Endothelial cell of umbilical vein (primary cell): ENCODE data around the gene BCAS3. TPM values are rescaled to one million over a fixed set of nuclear protein-coding genes. Genes with fewer than 3 reads are reported as not detected.

Source experiments
- BruUV-seq: library from RNA; stranded (reverse); fragments of 400-500 nt; replicated peaks from 2 replicates; lab custom pipeline; 2021; lab: Mats Ljungman, UMichigan
- CTCF ChIA-PET: fragments of 300-600, 350-600 bp; sonication (Branson Sonifier 250); formaldehyde crosslinking; loops from one replicate; lab custom pipeline; 2021; ENCODE audit warnings: antibody characterized with exemption, inconsistent platforms; lab: Charles Lee
- POLR2A ChIA-PET: fragments of 300-600, 350-600 bp; sonication (Branson Sonifier 250); formaldehyde crosslinking; loops from one replicate; lab custom pipeline; 2021; ENCODE audit warnings: antibody characterized with exemption, inconsistent platforms; lab: Charles Lee
- DNase-seq: peaks from one replicate; pipeline ENCODE4 v3.0.0-alpha.2; 2011; ENCODE audit warnings: low read depth, low spot score
- FAIRE-seq: peaks from 2 replicates; lab custom pipeline; 2011; peaks lifted over from hg19 to GRCh38; lab: Jason Lieb, UNC
- H2AFZ ChIP-seq: 2 replicates; pipeline ENCODE4 v1.6.0; 2012; ENCODE audit warnings: low read depth, low read length, control low read depth, inconsistent platforms
- H3K27ac ChIP-seq: 2 replicates; pipeline ENCODE4 v1.5.1; 2011; ENCODE audit warnings: low read depth, mild to moderate bottlenecking, control low read depth, low read length, moderate library complexity; ENCODE audit not compliant: insufficient read depth
- H3K27me3 ChIP-seq, 2 experiments: 2 replicates each; pipeline versions ENCODE4 v1.6.0 to v1.6.1; 2011; ENCODE audit warnings: low read length in 2 of 2, mixed read lengths in 1 of 2; ENCODE audit not compliant: control insufficient read depth in 2 of 2, insufficient read depth in 2 of 2
- H3K36me3 ChIP-seq, 2 experiments: 2 replicates in 1 of 2; 3 replicates in 1 of 2; pipeline ENCODE4 v1.5.1; 2011; ENCODE audit warnings: low read length in 2 of 2, mild to moderate bottlenecking in 1 of 2, moderate library complexity in 1 of 2; ENCODE audit not compliant: control insufficient read depth in 2 of 2, insufficient read depth in 2 of 2; ENCODE audit errors: extremely low read depth in 1 of 2
- H3K4me1 ChIP-seq: 3 replicates; pipeline ENCODE4 v1.5.1; 2011; ENCODE audit warnings: mild to moderate bottlenecking, low read length; ENCODE audit not compliant: control insufficient read depth, insufficient read depth; ENCODE audit errors: extremely low read depth
- H3K4me2 ChIP-seq: 2 replicates; pipeline ENCODE4 v1.6.1; 2011; ENCODE audit warnings: low read length, control low read depth, mixed read lengths; ENCODE audit not compliant: insufficient read depth
- H3K4me3 ChIP-seq, 3 experiments: fragments of 200-600 bp in 1 of 3; sonication (generic), shearing (Covaris generic) in 1 of 3; replicated peaks in 1 of 3; 2 replicates each; pipeline ENCODE4 v1.5.1; 2011 to 2016; ENCODE audit warnings: control low read depth in 3 of 3, low read length in 3 of 3, mild to moderate bottlenecking in 2 of 3, inconsistent platforms in 1 of 3, low read depth in 1 of 3, moderate library complexity in 1 of 3; ENCODE audit not compliant: insufficient read depth in 1 of 3
- H3K79me2 ChIP-seq: 2 replicates; pipeline ENCODE4 v1.6.0; 2012; ENCODE audit warnings: low read length, inconsistent platforms; ENCODE audit not compliant: control insufficient read depth, insufficient read depth
- H3K9ac ChIP-seq: replicated peaks from 2 replicates; pipeline ENCODE3; 2011; ENCODE audit warnings: low read length, control low read depth; ENCODE audit not compliant: insufficient read depth; ENCODE audit errors: extremely low read depth
- H3K9me1 ChIP-seq: replicated peaks from 3 replicates; pipeline ENCODE4 v1.6.0; 2011; ENCODE audit warnings: mild to moderate bottlenecking, low read length; ENCODE audit not compliant: control insufficient read depth, insufficient read depth; ENCODE audit errors: extremely low read depth
- H3K9me3 ChIP-seq: replicated peaks from 2 replicates; pipeline ENCODE4 v1.5.1; 2012; ENCODE audit warnings: low read length, inconsistent platforms; ENCODE audit not compliant: control insufficient read depth, insufficient read depth
- H4K20me1 ChIP-seq: replicated peaks from 2 replicates; pipeline ENCODE3; 2011; ENCODE audit warnings: mild to moderate bottlenecking, low read length; ENCODE audit not compliant: control insufficient read depth, insufficient read depth; ENCODE audit errors: extremely low read depth
- FOS ChIP-seq: IDR thresholded peaks from 2 replicates; pipeline ENCODE4 v1.6.1; 2011; ENCODE audit warnings: mild to moderate bottlenecking, low read length, moderate library complexity, borderline replicate concordance; ENCODE audit not compliant: insufficient read depth
- GATA2 ChIP-seq: IDR thresholded peaks from 2 replicates; pipeline ENCODE4 v1.7.0; 2011; ENCODE audit warnings: low read depth, mild to moderate bottlenecking, moderate library complexity, mixed read lengths, low read length; ENCODE audit not compliant: insufficient read length, insufficient read depth
- JUN ChIP-seq: IDR thresholded peaks from 2 replicates; pipeline ENCODE4 v1.6.1; 2011; ENCODE audit warnings: borderline replicate concordance, low read depth; ENCODE audit not compliant: insufficient read length, insufficient read depth
- MYC ChIP-seq: IDR thresholded peaks from one replicate; pipeline ENCODE4 v1.6.1; 2011; ENCODE audit warnings: mild to moderate bottlenecking, low read depth, low read length
- POLR2A ChIP-seq: IDR thresholded peaks from 2 replicates; pipeline ENCODE4 v1.6.1; 2012; ENCODE audit warnings: low read depth, mild to moderate bottlenecking, control low read depth, low read length
- dilution Hi-C: fragments of 300-500 bp; cut with MboI; formaldehyde crosslinking; loops from one replicate; pipeline ENCODE4 v1.15.0; 2019; ENCODE audit warnings: low sequenced_read_pairs; ENCODE audit not compliant: extremely low pct_ligation_motif_present
- intact Hi-C: fragments of 100-400 bp; cut with micrococcal nuclease; formaldehyde crosslinking; loops from one replicate; pipeline ENCODE4 v1.10.0; 2022
- polyA plus RNA-seq, 4 experiments: library from polyadenylated mRNA; depleted of rRNA in 3 of 4; stranded (reverse) in 3 of 4; unstranded in 1 of 4; fragments of >200 nt; gene quantifications; 2 replicates each; pipeline versions ENCODE4 v1.2.1 to v1.2.3, GENCODE V29; 2011 to 2012; ENCODE audit warnings: missing spikeins in 1 of 4
- total RNA-seq: library from RNA; stranded (reverse); gene quantifications from 2 replicates; pipeline ENCODE4 v1.2.3, GENCODE V29; 2021
- TF ChIP-seq, protein P1 (sequence below), 2 donors: IDR thresholded peaks; 1 replicate in 1 of 2; 2 replicates in 1 of 2; pipeline ENCODE4 v1.5.1; 2011; ENCODE audit warnings: low read length in 2 of 2, mild to moderate bottlenecking in 2 of 2, moderate library complexity in 2 of 2, control low read depth in 1 of 2, inconsistent platforms in 1 of 2, low read depth in 1 of 2; ENCODE audit not compliant: insufficient read depth in 1 of 2; ENCODE audit errors: extremely low read depth in 1 of 2
- TF ChIP-seq, protein P2 (sequence below): IDR thresholded peaks from 2 replicates; pipeline ENCODE4 v1.6.1; 2011; ENCODE audit not compliant: insufficient read depth, insufficient read length

The BCAS3 gene
- total and polyA plus RNA-seq, 2 donors (not counting 3 experiments of a cell fraction or from before 2014, with no cell fraction given): 8.2 to 16.0 TPM

DNA sequence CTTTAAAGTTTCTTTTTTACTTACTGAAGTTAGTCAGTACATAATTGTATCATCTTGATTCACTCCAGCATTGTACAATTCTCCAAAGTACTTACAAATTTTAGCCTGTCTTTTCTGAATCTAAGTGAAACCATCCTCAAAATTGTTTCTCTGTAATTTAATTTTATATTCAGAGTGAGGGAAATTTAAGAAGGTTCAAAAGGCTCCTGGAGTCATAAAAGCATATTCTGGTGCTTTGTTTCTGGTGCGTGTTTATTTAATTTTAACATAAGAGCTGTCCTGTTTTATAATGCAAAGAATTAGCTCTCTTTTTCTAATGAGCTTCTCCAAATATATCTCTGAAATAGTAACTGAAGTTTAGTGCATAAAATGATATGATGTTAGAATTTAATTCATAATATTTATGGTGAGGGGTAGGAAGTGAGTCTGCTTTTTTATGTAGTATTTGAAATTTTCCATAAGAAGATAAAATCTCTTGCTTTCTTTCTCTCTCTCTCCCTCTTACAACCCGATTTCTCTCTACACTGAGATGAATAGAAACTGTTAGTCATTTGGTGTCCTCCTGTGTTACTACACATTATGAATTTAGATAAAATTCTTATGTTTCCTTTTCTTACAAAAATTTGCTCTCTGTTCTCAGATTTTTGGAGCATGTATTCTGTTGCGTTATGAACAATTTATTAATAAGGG lies 339.8 kb downstream of the BCAS3 start:
- TF ChIP-seq JUN (no peak), MYC (no peak), FOS (no peak), POLR2A (no peak), GATA2 (no peak)
- TF ChIP-seq, protein P1, sequence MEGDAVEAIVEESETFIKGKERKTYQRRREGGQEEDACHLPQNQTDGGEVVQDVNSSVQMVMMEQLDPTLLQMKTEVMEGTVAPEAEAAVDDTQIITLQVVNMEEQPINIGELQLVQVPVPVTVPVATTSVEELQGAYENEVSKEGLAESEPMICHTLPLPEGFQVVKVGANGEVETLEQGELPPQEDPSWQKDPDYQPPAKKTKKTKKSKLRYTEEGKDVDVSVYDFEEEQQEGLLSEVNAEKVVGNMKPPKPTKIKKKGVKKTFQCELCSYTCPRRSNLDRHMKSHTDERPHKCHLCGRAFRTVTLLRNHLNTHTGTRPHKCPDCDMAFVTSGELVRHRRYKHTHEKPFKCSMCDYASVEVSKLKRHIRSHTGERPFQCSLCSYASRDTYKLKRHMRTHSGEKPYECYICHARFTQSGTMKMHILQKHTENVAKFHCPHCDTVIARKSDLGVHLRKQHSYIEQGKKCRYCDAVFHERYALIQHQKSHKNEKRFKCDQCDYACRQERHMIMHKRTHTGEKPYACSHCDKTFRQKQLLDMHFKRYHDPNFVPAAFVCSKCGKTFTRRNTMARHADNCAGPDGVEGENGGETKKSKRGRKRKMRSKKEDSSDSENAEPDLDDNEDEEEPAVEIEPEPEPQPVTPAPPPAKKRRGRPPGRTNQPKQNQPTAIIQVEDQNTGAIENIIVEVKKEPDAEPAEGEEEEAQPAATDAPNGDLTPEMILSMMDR (IDR thresholded peaks at IDR 0.05; ENCODE audit: extremely low read depth in 1 of 2, insufficient read depth in 1 of 2, low read depth in 1 of 2, low read length in 2 of 2): no peak
- TF ChIP-seq, protein P2, sequence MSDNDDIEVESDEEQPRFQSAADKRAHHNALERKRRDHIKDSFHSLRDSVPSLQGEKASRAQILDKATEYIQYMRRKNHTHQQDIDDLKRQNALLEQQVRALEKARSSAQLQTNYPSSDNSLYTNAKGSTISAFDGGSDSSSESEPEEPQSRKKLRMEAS: no peak
- no peak for FAIRE-seq
- no peak overlapping the region for H3K27ac ChIP-seq

More for the DNA sequence above, 339.8 kb downstream of the BCAS3 start:
- H3K36me3 ChIP-seq: no peaks in the 10 kb centered on the region
- dilution Hi-C loops: no loop called here
- no peaks in the 10 kb centered on the region for H3K9me3 ChIP-seq
- no peak overlapping the region for H3K9ac ChIP-seq
- ChIA-PET POLR2A (no interaction called here), CTCF (no interaction called here)
- no peak overlapping the region for H3K4me3 ChIP-seq
- no peak overlapping the region for H3K4me2 ChIP-seq
- intact Hi-C loops: no loop called here
- no peaks in the 10 kb centered on the region for H3K79me2 ChIP-seq
- no peak for DNase-seq
- H4K20me1 ChIP-seq: no peaks in the 10 kb centered on the region
- no peaks in the 10 kb centered on the region for H3K27me3 ChIP-seq
- H2AFZ ChIP-seq: no peak overlapping the region
- H3K4me1 ChIP-seq: no peaks in the 10 kb centered on the region
- no peaks in the 10 kb centered on the region for H3K9me1 ChIP-seq
- BruUV-seq: no TSS peak
